MM.1S (cell line): ENCODE results near the gene RAB12.

ENCODE experiments used
- DNase-seq: peaks from one replicate; pipeline ENCODE4 v3.0.0-alpha.2; 2015
- H2AFZ ChIP-seq: fragments of 300-600 bp; sonication (generic); 2 replicates; pipeline ENCODE4 v1.6.0; 2016; ENCODE audit warnings: antibody characterized with exemption, low read length
- H3F3A ChIP-seq: fragments of 300-600 bp; sonication (generic); 2 replicates; pipeline ENCODE4 v1.6.1; 2016; ENCODE audit warnings: mild to moderate bottlenecking, antibody characterized with exemption, low read length, moderate library complexity, mixed read lengths; ENCODE audit not compliant: insufficient read depth
- H3K27ac ChIP-seq: fragments of 300-600 bp; sonication (generic); 2 replicates; pipeline ENCODE4 v1.5.1; 2016; ENCODE audit warnings: mild to moderate bottlenecking, low read length
- H3K27me3 ChIP-seq: fragments of 300-600 bp; sonication (generic); replicated peaks from 2 replicates; pipeline ENCODE4 v1.6.0; 2016; ENCODE audit warnings: low read length; ENCODE audit not compliant: insufficient read depth
- H3K36me3 ChIP-seq: fragments of 300-600 bp; sonication (generic); replicated peaks from 2 replicates; pipeline ENCODE4 v1.6.1; 2016; ENCODE audit warnings: mild to moderate bottlenecking, low read length, mixed read lengths; ENCODE audit not compliant: insufficient read depth
- H3K4me1 ChIP-seq: fragments of 300-600 bp; sonication (generic); 2 replicates; pipeline ENCODE4 v1.6.1; 2016; ENCODE audit warnings: low read length, mixed read lengths
- H3K4me2 ChIP-seq: fragments of 300-600 bp; sonication (generic); 2 replicates; pipeline ENCODE4 v1.6.0; 2016; ENCODE audit warnings: low read depth, low read length
- H3K4me3 ChIP-seq: fragments of 300-600 bp; sonication (generic); 2 replicates; pipeline ENCODE4 v1.5.1; 2016; ENCODE audit warnings: low read length, mixed read lengths
- H3K79me2 ChIP-seq: fragments of 300-600 bp; sonication (generic); 2 replicates; pipeline ENCODE4 v1.6.1; 2016; ENCODE audit warnings: mixed run types, low read length, mixed read lengths
- H3K9ac ChIP-seq: fragments of 300-600 bp; sonication (generic); 2 replicates; pipeline ENCODE4 v1.6.1; 2016; ENCODE audit warnings: low read length, mixed read lengths
- H3K9me2 ChIP-seq: fragments of 300-600 bp; sonication (generic); replicated peaks from 2 replicates; pipeline ENCODE4 v1.6.1; 2016; ENCODE audit warnings: mild to moderate bottlenecking, low read length, mixed read lengths; ENCODE audit not compliant: insufficient read depth
- H3K9me3 ChIP-seq: fragments of 300-600 bp; sonication (generic); replicated peaks from 2 replicates; pipeline ENCODE4 v1.6.1; 2016; ENCODE audit warnings: mild to moderate bottlenecking, low read length, mixed read lengths; ENCODE audit not compliant: insufficient read depth
- H4K20me1 ChIP-seq: fragments of 300-600 bp; sonication (generic); 2 replicates; pipeline ENCODE4 v1.6.1; 2016; ENCODE audit warnings: mild to moderate bottlenecking, low read length, moderate library complexity, mixed read lengths; ENCODE audit not compliant: insufficient read depth
- EZH2 ChIP-seq: fragments of 300-600 bp; sonication (generic); optimal IDR thresholded peaks from 2 replicates; pipeline ENCODE3; 2017; ENCODE audit warnings: low read depth, mild to moderate bottlenecking, antibody characterized with exemption, low read length, mixed read lengths
- EZH2phosphoT487 ChIP-seq: fragments of 300-600 bp; sonication (generic); IDR thresholded peaks from 2 replicates; pipeline ENCODE4 v1.6.1; 2018; ENCODE audit warnings: antibody characterized with exemption, low read length
- TF ChIP-seq, protein P1 (sequence below): fragments of 300-600 bp; sonication (generic); IDR thresholded peaks from 2 replicates; pipeline ENCODE4 v1.5.1; 2016; ENCODE audit warnings: antibody characterized with exemption, low read length, mixed read lengths

Gene RAB12

DNA sequence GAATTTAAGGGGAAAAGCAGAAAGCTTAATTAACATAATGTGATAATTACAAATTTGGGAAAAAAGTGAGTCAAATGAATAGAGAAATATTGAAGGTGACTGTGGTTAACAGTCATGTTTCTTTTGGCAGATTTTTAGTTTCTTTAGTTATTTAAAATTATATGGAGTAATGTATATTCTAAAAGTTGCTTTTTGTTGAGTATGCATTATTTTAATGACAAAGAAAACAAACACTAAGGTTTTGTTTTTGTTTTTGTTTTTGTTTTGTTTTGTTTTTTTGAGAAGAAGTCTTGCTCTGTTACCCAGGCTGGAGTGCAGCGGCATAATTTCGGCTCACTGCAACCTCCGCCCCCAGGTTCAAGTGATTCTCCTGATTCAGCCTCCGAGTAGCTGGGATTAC is 65.8 kb downstream of the RAB12 start:
- Histone ChIP-seq H3K27me3 (no peaks in the 10 kb centered on the region), H2AFZ (no peak overlapping the region), H3K9ac (no peak overlapping the region), H3K4me3 (no peak overlapping the region), H3K4me1 (peaks cover 17% of the 10 kb centered on the region), H3K27ac (no peak overlapping the region), H3K79me2 (no peaks in the 10 kb centered on the region), H3F3A (peaks cover 24% of the 10 kb centered on the region), H4K20me1 (no peaks in the 10 kb centered on the region), H3K4me2 (peak overlapping the region; percentile 51), H3K36me3 (no peaks in the 10 kb centered on the region), H3K9me3 (no peaks in the 10 kb centered on the region), H3K9me2 (no peaks in the 10 kb centered on the region)
- no peak for DNase-seq
- TF ChIP-seq EZH2 (no peak), EZH2phosphoT487 (no peak)
- TF ChIP-seq, protein P1, sequence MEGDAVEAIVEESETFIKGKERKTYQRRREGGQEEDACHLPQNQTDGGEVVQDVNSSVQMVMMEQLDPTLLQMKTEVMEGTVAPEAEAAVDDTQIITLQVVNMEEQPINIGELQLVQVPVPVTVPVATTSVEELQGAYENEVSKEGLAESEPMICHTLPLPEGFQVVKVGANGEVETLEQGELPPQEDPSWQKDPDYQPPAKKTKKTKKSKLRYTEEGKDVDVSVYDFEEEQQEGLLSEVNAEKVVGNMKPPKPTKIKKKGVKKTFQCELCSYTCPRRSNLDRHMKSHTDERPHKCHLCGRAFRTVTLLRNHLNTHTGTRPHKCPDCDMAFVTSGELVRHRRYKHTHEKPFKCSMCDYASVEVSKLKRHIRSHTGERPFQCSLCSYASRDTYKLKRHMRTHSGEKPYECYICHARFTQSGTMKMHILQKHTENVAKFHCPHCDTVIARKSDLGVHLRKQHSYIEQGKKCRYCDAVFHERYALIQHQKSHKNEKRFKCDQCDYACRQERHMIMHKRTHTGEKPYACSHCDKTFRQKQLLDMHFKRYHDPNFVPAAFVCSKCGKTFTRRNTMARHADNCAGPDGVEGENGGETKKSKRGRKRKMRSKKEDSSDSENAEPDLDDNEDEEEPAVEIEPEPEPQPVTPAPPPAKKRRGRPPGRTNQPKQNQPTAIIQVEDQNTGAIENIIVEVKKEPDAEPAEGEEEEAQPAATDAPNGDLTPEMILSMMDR, result no peak

DNA sequence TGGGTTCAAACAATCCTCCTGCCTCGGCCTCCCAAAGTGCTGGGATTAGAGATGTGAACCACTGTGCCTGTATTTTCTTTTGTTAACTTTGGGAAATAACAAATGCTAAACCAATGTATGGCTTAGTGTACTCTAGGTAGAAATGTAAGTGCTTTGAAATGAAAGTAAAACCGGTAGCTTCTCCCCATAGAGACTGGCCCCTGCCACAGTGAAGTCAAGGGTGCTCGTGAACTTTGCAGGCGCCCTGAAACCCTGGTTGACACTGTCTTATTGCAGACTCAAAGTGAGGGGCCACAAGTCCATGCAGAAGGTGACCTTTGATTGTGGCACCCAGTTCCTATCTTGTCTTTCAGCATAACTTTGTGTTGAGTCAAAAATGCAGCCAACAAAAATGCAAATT is 72.0 kb downstream of the RAB12 start:
- Histone ChIP-seq H3K4me2 (peak overlapping the region; percentile 88), H2AFZ (peak overlapping the region; percentile 81)

DNA sequence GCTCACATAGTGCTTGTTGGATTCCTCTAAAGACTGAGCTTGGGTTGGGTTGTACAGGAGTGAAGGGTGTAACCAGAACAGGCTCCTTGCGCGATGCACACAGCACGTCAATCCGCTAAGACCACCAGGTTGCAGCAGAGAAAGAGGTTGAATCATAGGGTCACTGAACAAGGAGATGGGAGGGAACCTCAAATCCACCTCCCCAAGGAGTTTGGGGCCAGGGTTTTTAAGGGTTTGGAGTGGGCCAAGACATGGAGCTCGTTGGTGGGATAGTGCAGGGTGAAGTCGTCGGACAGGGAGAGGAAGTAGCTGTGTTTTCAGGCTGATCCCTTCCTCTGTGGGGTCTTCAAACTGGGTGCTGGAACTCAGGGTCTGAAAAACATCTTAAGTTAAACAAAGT is 75.3 kb downstream of the RAB12 start:
- Histone ChIP-seq H3K4me1 (0 out of 2 replicates have a peak, but pooled peaks cover 4% of the 10 kb centered on the region), H4K20me1 (no peaks in the 10 kb centered on the region), H3K9me2 (no peaks in the 10 kb centered on the region), H2AFZ (no peak overlapping the region), H3K9me3 (no peaks in the 10 kb centered on the region), H3K36me3 (no peaks in the 10 kb centered on the region), H3K4me2 (no peak overlapping the region), H3K79me2 (no peaks in the 10 kb centered on the region), H3K9ac (no peak overlapping the region), H3K4me3 (no peak overlapping the region), H3F3A (peaks cover 5% of the 10 kb centered on the region; the same call in 1 of the 2 replicates), H3K27me3 (no peaks in the 10 kb centered on the region), H3K27ac (no peak overlapping the region)
- DNase-seq, result no peak
- TF ChIP-seq EZH2, result no peak
- TF ChIP-seq EZH2phosphoT487, result no peak

More for the DNA sequence above, 72.0 kb downstream of the RAB12 start:
- no peaks in the 10 kb centered on the region for H3K36me3 ChIP-seq
- H3K27ac ChIP-seq, result peak overlapping the region; percentile 48; the same call in 1 of the 2 replicates
- no peaks in the 10 kb centered on the region for H3K9me3 ChIP-seq
- peaks cover 5% of the 10 kb centered on the region; the same call in 1 of the 2 replicates for H3F3A ChIP-seq
- H3K79me2 ChIP-seq, result no peaks in the 10 kb centered on the region
- H3K9me2 ChIP-seq, result no peaks in the 10 kb centered on the region
- H3K9ac ChIP-seq, result peak overlapping the region; percentile 49; the same call in 1 of the 2 replicates
- H3K4me1 ChIP-seq, result 0 out of 2 replicates have a peak, but pooled peaks cover 4% of the 10 kb centered on the region
- TF ChIP-seq, protein P1, result no peak
- no peak for TF ChIP-seq EZH2
- no peak for TF ChIP-seq EZH2phosphoT487
- H4K20me1 ChIP-seq, result no peaks in the 10 kb centered on the region
- peak overlapping the region; percentile 39 for H3K4me3 ChIP-seq
- no peaks in the 10 kb centered on the region for H3K27me3 ChIP-seq
- peak; percentile 75 for DNase-seq
